Transverse colon (tissue), 3 donors: Measurements from ENCODE around the gene PRKCZ.

Source experiments
- CTCF ChIP-seq, 5 experiments: fragments of 200-600 bp in 3 of 5; fragments of 450-650 bp in 2 of 5; sonication (generic) in 3 of 5; IDR thresholded peaks; 1 replicate in 2 of 5; 2 replicates in 3 of 5; pipeline ENCODE4 v1.5.1; 2016 to 2017; ENCODE audit warnings: antibody characterized with exemption in 5 of 5, inconsistent platforms in 3 of 5, mild to moderate bottlenecking in 2 of 5, moderate library complexity in 1 of 5
- EP300 ChIP-seq: sonication (generic); formaldehyde crosslinking; IDR thresholded peaks from one replicate; pipeline ENCODE4 v1.6.1; 2017; ENCODE audit warnings: antibody characterized with exemption, low read depth

DNA sequence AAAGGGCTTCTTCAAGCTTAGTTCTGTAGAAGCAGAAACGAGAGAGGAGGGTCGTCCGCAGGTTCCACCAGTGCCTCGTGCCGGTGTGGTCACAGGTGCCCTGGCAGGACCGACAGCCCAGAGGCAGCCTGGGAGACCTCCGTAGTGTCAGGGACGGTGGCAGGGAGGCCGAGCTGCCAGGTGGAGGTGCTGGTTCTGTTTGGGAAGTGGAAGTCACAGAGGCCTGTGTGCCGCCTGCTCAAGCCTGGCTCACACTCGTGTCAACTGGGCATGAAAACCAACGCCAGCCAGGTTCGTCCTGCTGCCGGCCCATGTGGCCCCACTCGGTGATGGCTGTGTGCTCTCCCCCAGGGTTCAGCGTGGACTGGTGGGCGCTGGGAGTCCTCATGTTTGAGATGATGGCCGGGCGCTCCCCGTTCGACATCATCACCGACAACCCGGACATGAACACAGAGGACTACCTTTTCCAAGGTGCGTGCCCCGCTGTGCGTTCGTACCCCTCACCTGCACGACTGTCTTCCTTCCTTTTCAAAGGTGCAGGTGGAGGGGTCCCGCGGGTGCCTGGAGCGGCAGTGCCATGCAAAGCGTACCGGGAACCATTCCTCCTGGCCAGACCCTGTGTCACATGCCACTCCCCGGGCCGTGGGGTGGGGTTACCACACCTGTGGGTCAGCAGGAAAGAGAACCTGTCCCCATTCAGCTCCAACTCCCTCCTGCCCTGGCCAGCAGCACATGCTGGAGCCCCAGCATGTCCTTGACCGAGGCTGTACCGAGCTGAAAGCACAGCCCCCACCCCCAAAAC, 123.5 kb downstream of the PRKCZ start:
- TF ChIP-seq CTCF (IDR thresholded peaks at IDR 0.05) (no peak), EP300 (no peak)
